HEK293 (cell line): Measurements from ENCODE around the gene ARNT2.

Source experiments
- CTCF ChIA-PET: fragments of 350-600 bp; formaldehyde crosslinking; extraction: SDS; loops from one replicate; lab custom pipeline; 2021; ENCODE audit warnings: antibody characterized with exemption; lab: Yijun Ruan, JAX
- POLR2A ChIA-PET: fragments of 300-600 bp; formaldehyde crosslinking; extraction: SDS; loops from one replicate; lab custom pipeline; 2020; ENCODE audit warnings: antibody characterized with exemption, inconsistent platforms; lab: Yijun Ruan, JAX
- H3K27ac ChIP-seq: fragments of 200-500 bp; sonication (Bioruptor generic); 2 replicates; pipeline ENCODE4 v1.5.1; 2014; ENCODE audit warnings: low read depth, low read length, control low read depth, inconsistent platforms; ENCODE audit errors: extremely low read depth
- H3K36me3 ChIP-seq, 2 experiments: fragments of 200-500 bp in 1 of 2; sonication (Bioruptor generic) in 1 of 2; 1 replicate in 1 of 2; 2 replicates in 1 of 2; pipeline ENCODE4 v1.5.1; 2014 to 2017; ENCODE audit warnings: inconsistent platforms in 2 of 2, low read length in 2 of 2; ENCODE audit not compliant: control insufficient read depth in 2 of 2, insufficient read depth in 1 of 2
- H3K4me1 ChIP-seq: fragments of 200-500 bp; sonication (Bioruptor generic); 2 replicates; pipeline ENCODE4 v1.5.1; 2014; ENCODE audit warnings: mild to moderate bottlenecking, low read length, inconsistent platforms; ENCODE audit not compliant: control insufficient read depth, insufficient read depth
- H3K4me3 ChIP-seq: 2 replicates; pipeline ENCODE4 v1.5.1; 2011; ENCODE audit warnings: low read depth, mild to moderate bottlenecking, control low read depth, low read length, moderate library complexity
- H3K9me3 ChIP-seq: fragments of 200-500 bp; sonication (Bioruptor generic); 2 replicates; pipeline ENCODE4 v1.5.1; 2014; ENCODE audit warnings: low read depth, low read length, inconsistent platforms; ENCODE audit not compliant: control insufficient read depth, insufficient read depth
- OVOL3 ChIP-seq: fragments of 450-650 bp; formaldehyde crosslinking; IDR thresholded peaks from 2 replicates; pipeline ENCODE4 v1.5.1; 2016; ENCODE audit warnings: missing biosample characterization, missing genetic modification characterization
- PRDM10 ChIP-seq: fragments of 450-650 bp; formaldehyde crosslinking; IDR thresholded peaks from 2 replicates; pipeline ENCODE4 v1.5.1; 2016; ENCODE audit warnings: missing biosample characterization, missing genetic modification characterization
- TCF7L2 ChIP-seq: IDR thresholded peaks from 2 replicates; pipeline ENCODE4 v1.6.1; 2011; ENCODE audit warnings: low read depth, mild to moderate bottlenecking, inconsistent platforms, low read length, moderate library complexity, borderline replicate concordance
- ZNF112 ChIP-seq: fragments of 450-650 bp; formaldehyde crosslinking; IDR thresholded peaks from 2 replicates; pipeline ENCODE4 v1.5.0; 2017; ENCODE audit warnings: missing biosample characterization, missing genetic modification characterization
- ZNF121 ChIP-seq: fragments of 450-650 bp; formaldehyde crosslinking; IDR thresholded peaks from 2 replicates; pipeline ENCODE4 v1.5.1; 2016; ENCODE audit warnings: missing biosample characterization, missing genetic modification characterization
- ZNF266 ChIP-seq: fragments of 450-650 bp; formaldehyde crosslinking; IDR thresholded peaks from 2 replicates; pipeline ENCODE4 v1.5.1; 2016; ENCODE audit warnings: missing biosample characterization, missing genetic modification characterization, low read depth
- ZNF362 ChIP-seq: fragments of 450-650 bp; formaldehyde crosslinking; IDR thresholded peaks from 2 replicates; pipeline ENCODE4 v1.5.1; 2016; ENCODE audit warnings: missing biosample characterization, missing genetic modification characterization
- ZNF404 ChIP-seq: fragments of 450-650 bp; formaldehyde crosslinking; IDR thresholded peaks from 2 replicates; pipeline ENCODE4 v1.5.1; 2017; ENCODE audit warnings: missing biosample characterization, missing genetic modification characterization
- ZNF416 ChIP-seq: fragments of 450-650 bp; formaldehyde crosslinking; IDR thresholded peaks from 2 replicates; pipeline ENCODE4 v1.5.1; 2016; ENCODE audit warnings: missing biosample characterization, missing genetic modification characterization
- ZNF433 ChIP-seq: fragments of 450-650 bp; formaldehyde crosslinking; IDR thresholded peaks from 2 replicates; pipeline ENCODE4 v1.5.1; 2016; ENCODE audit warnings: missing biosample characterization, missing genetic modification characterization, low read depth
- ZNF473 ChIP-seq: fragments of 450-650 bp; formaldehyde crosslinking; IDR thresholded peaks from 2 replicates; pipeline ENCODE4 v1.5.1; 2017; ENCODE audit warnings: missing biosample characterization, missing genetic modification characterization
- ZNF501 ChIP-seq: fragments of 450-650 bp; formaldehyde crosslinking; IDR thresholded peaks from 2 replicates; pipeline ENCODE4 v1.5.1; 2016; ENCODE audit warnings: missing biosample characterization, missing genetic modification characterization
- ZNF518A ChIP-seq: fragments of 450-650 bp; formaldehyde crosslinking; conservative IDR thresholded peaks from 2 replicates; pipeline ENCODE4 v1.5.1; 2016; ENCODE audit warnings: low read depth, missing biosample characterization, missing genetic modification characterization
- ZNF777 ChIP-seq: fragments of 450-650 bp; formaldehyde crosslinking; IDR thresholded peaks from 2 replicates; pipeline ENCODE4 v1.5.1; 2017; ENCODE audit warnings: missing biosample characterization, missing genetic modification characterization, borderline replicate concordance
- ZNF837 ChIP-seq: fragments of 450-650 bp; formaldehyde crosslinking; IDR thresholded peaks from 2 replicates; pipeline ENCODE4 v1.5.1; 2016; ENCODE audit warnings: missing biosample characterization, missing genetic modification characterization
- TF ChIP-seq, protein P1 (sequence below): sonication (generic); formaldehyde crosslinking; IDR thresholded peaks from 2 replicates; pipeline ENCODE4 v1.8.1; 2022; ENCODE audit warnings: mild to moderate bottlenecking, moderate library complexity, missing genetic modification reagents
- TF ChIP-seq, protein P2 (sequence below): fragments of 450-650 bp; formaldehyde crosslinking; IDR thresholded peaks from 2 replicates; pipeline ENCODE4 v1.5.1; 2016; ENCODE audit warnings: missing biosample characterization, missing genetic modification characterization

ARNT2 gene

DNA sequence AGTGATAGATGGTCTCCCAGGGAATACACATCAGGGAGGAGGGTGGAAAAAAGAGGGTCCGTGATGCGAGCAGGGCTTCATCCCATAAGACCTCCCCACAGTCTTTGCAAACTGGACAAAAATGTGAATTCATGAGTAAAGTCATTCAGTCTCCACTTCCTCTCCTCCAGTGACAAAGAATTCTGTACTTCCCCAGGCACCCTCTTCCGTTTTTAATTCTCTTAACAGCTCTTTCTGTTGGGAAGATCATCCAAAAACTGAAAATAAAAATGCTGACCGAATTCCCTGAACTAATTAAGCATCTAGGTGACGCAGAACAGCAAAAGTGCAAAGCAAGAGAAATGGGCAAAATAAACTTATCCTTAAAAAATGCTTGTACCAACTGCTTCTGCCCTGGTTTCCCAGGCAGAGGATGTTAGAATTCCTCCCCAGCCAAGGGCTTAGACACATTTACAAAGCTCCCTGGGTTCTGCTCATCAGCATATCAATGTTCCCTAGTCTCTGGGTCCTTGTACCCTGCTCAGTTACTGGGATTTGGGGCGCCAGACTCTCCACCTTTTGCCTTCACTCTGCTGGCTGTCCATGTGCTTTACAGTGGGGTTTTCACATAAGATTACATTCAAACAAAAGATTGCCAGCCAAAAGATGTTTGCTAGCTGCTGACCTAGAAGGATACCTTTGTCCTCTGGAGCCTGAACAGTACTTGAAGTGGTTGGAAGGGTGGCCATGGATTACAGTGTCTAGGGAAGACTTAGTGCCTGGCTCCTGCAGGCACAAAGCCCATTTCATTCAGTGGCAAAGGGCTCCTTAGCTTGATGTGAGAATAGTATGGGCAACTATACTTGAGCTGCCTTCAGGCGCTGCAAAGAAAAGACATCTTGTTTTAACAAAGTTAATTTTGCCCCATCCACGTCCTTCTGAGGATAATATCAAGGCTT lies 69.4 kb downstream of the ARNT2 start:
- Histone ChIP-seq H3K4me3 (no peak overlapping the region), H3K4me1 (no peaks in the 10 kb centered on the region), H3K27ac (0 out of 2 replicates have a peak overlapping the region, but pooled peaks have one; percentile 24), H3K36me3 (peaks cover 6 to 10% of the 10 kb centered on the region in 2 experiments), H3K9me3 (no peaks in the 10 kb centered on the region)
- TF ChIP-seq ZNF518A (tag by site-specific recombination) (no peak), ZNF433 (tag by site-specific recombination) (no peak), ZNF266 (tag by site-specific recombination) (no peak), ZNF501 (tag by site-specific recombination) (no peak), ZNF777 (tag by site-specific recombination) (no peak), ZNF473 (no peak), ZNF404 (tag by site-specific recombination) (no peak), ZNF416 (tag by site-specific recombination) (no peak), ZNF121 (no peak)
- POLR2A ChIA-PET, result no interaction called here
- CTCF ChIA-PET, result interaction anchor here (0.6 to 3.2 kb wide), 6 partner anchors 9 to 768 kb away, joined by 3 to 13 read pairs (median 6); no protein-coding TSS in a partner anchor

- no peaks in the 10 kb centered on the region for H3K9me3 ChIP-seq
- CTCF ChIA-PET, result interaction anchor here (0.6 to 3.2 kb wide), 12 partner anchors 8 to 767 kb away, joined by 3 to 13 read pairs (median 4); partner anchors contain the start of gene CEMIP
- POLR2A ChIA-PET, result no interaction called here
- H3K4me3 ChIP-seq, result no peak overlapping the region
- H3K36me3 ChIP-seq, result peaks cover 6 to 10% of the 10 kb centered on the region in 2 experiments
- no peak overlapping the region for H3K27ac ChIP-seq
- no peaks in the 10 kb centered on the region for H3K4me1 ChIP-seq
- no peak for TF ChIP-seq TCF7L2
- no peak for TF ChIP-seq ZNF112 (tag by site-specific recombination)
- TF ChIP-seq, protein P1, sequence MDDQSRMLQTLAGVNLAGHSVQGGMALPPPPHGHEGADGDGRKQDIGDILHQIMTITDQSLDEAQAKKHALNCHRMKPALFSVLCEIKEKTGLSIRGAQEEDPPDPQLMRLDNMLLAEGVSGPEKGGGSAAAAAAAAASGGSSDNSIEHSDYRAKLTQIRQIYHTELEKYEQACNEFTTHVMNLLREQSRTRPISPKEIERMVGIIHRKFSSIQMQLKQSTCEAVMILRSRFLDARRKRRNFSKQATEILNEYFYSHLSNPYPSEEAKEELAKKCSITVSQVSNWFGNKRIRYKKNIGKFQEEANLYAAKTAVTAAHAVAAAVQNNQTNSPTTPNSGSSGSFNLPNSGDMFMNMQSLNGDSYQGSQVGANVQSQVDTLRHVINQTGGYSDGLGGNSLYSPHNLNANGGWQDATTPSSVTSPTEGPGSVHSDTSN (CRISPR knock-in tag), result no peak
- TF ChIP-seq PRDM10 (tag by site-specific recombination), result no peak
- no peak for TF ChIP-seq ZNF266 (tag by site-specific recombination)
- TF ChIP-seq ZNF362 (tag by site-specific recombination), result no peak
- TF ChIP-seq OVOL3 (tag by site-specific recombination), result no peak
- TF ChIP-seq ZNF837 (tag by site-specific recombination), result no peak
- TF ChIP-seq, protein P2, sequence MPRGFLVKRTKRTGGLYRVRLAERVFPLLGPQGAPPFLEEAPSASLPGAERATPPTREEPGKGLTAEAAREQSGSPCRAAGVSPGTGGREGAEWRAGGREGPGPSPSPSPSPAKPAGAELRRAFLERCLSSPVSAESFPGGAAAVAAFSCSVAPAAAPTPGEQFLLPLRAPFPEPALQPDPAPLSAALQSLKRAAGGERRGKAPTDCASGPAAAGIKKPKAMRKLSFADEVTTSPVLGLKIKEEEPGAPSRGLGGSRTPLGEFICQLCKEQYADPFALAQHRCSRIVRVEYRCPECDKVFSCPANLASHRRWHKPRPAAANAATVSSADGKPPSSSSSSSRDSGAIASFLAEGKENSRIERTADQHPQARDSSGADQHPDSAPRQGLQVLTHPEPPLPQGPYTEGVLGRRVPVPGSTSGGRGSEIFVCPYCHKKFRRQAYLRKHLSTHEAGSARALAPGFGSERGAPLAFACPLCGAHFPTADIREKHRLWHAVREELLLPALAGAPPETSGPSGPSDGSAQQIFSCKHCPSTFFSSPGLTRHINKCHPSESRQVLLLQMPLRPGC, result no peak
These were observed 70.3 kb downstream of the ARNT2 start for GRCh38 chr15:80474224-80475215.
